H1 (cell line): ENCODE results near the gene BRCA1. TPM values are rescaled to one million over a fixed set of nuclear protein-coding genes. Genes with fewer than 3 reads are reported as not detected.

Experiments used
- CTCF ChIA-PET: fragments of 300-600 bp; sonication (Branson Sonifier 250); formaldehyde crosslinking; loops from one replicate; lab custom pipeline; 2021; ENCODE audit not compliant: partially characterized antibody; lab: Charles Lee
- POLR2A ChIA-PET: fragments of 300-600 bp; sonication (Branson Sonifier 250); formaldehyde crosslinking; loops from one replicate; lab custom pipeline; 2021; ENCODE audit warnings: inconsistent platforms; ENCODE audit not compliant: partially characterized antibody; lab: Charles Lee
- DNase-seq, 2 experiments: peaks; one replicate each; pipeline versions ENCODE4 v3.0.0 to v3.0.0-alpha.2; 2010 to 2022; ENCODE audit warnings: low spot score in 2 of 2, low read depth in 1 of 2, mixed read lengths in 1 of 2
- FAIRE-seq: peaks from 2 replicates; lab custom pipeline; 2011; peaks lifted over from hg19 to GRCh38; lab: Jason Lieb, UNC
- H2AFZ ChIP-seq: 2 replicates; pipeline ENCODE4 v1.8.1; 2012; ENCODE audit warnings: low read length, inconsistent platforms
- H2AK5ac ChIP-seq: 2 replicates; pipeline ENCODE4 v1.6.1; 2013; ENCODE audit warnings: low read depth, low read length
- H2BK120ac ChIP-seq: replicated peaks from 2 replicates; pipeline ENCODE3; 2013; ENCODE audit warnings: low read depth, low read length, inconsistent platforms
- H2BK12ac ChIP-seq: 2 replicates; pipeline ENCODE4 v1.6.1; 2013; ENCODE audit warnings: low read depth, low read length
- H2BK15ac ChIP-seq: 2 replicates; pipeline ENCODE4 v1.6.1; 2013; ENCODE audit warnings: low read length
- H2BK20ac ChIP-seq: 2 replicates; pipeline ENCODE4 v1.6.1; 2013; ENCODE audit warnings: low read length
- H2BK5ac ChIP-seq: 2 replicates; pipeline ENCODE4 v1.6.1; 2013; ENCODE audit warnings: low read depth, low read length
- H3K14ac ChIP-seq: 2 replicates; pipeline ENCODE4 v1.6.1; 2013; ENCODE audit warnings: inconsistent platforms; ENCODE audit not compliant: insufficient read length
- H3K18ac ChIP-seq: 2 replicates; pipeline ENCODE4 v1.6.1; 2013; ENCODE audit warnings: low read length; ENCODE audit errors: extremely low read depth
- H3K23ac ChIP-seq: 2 replicates; pipeline ENCODE4 v1.6.1; 2013; ENCODE audit warnings: inconsistent platforms; ENCODE audit not compliant: insufficient read length
- H3K23me2 ChIP-seq: 2 replicates; pipeline ENCODE4 v1.6.1; 2013; ENCODE audit warnings: low read depth, low read length
- H3K27ac ChIP-seq: 2 replicates; pipeline ENCODE4 v1.6.1; 2011; ENCODE audit warnings: low read depth, low read length, inconsistent platforms
- H3K27me3 ChIP-seq, 4 experiments: replicated peaks in 1 of 4; 1 replicate in 1 of 4; 2 replicates in 3 of 4; pipeline versions ENCODE4 v1.6.1 to v1.8.1; 2011 to 2013; ENCODE audit warnings: low read length in 3 of 4, mild to moderate bottlenecking in 3 of 4, inconsistent platforms in 2 of 4, mixed read lengths in 2 of 4, moderate library complexity in 1 of 4; ENCODE audit not compliant: control insufficient read depth in 3 of 4, insufficient read depth in 3 of 4; ENCODE audit errors: extremely low read depth in 1 of 4
- H3K36me3 ChIP-seq, 4 experiments: 2 replicates each; pipeline versions ENCODE4 v1.6.1 to v1.8.1; 2011 to 2013; ENCODE audit warnings: mild to moderate bottlenecking in 4 of 4, low read length in 3 of 4, moderate library complexity in 2 of 4, control low read depth in 1 of 4, inconsistent platforms in 1 of 4; ENCODE audit not compliant: insufficient read depth in 4 of 4, control insufficient read depth in 2 of 4
- H3K4ac ChIP-seq: replicated peaks from 2 replicates; pipeline ENCODE3; 2013; ENCODE audit warnings: low read length, low read depth, mixed read lengths, inconsistent platforms; ENCODE audit not compliant: insufficient read length
- H3K4me1 ChIP-seq, 4 experiments: replicated peaks in 1 of 4; 1 replicate in 1 of 4; 2 replicates in 3 of 4; pipeline versions ENCODE4 v1.6.1 to v1.8.1; 2011 to 2013; ENCODE audit warnings: low read length in 3 of 4, inconsistent platforms in 2 of 4, mixed read lengths in 1 of 4; ENCODE audit not compliant: insufficient read depth in 4 of 4, control insufficient read depth in 3 of 4
- H3K4me2 ChIP-seq, 2 experiments: 2 replicates each; pipeline versions ENCODE4 v1.6.1 to v1.8.1; 2011 to 2013; ENCODE audit warnings: low read depth in 2 of 2, low read length in 2 of 2, control low read depth in 1 of 2, inconsistent platforms in 1 of 2, mild to moderate bottlenecking in 1 of 2; ENCODE audit not compliant: insufficient read depth in 1 of 2
- H3K4me3 ChIP-seq, 4 experiments: fragments of 200-600, 300-600 bp in 1 of 4; sonication (generic), shearing (Covaris generic), sonication (Bioruptor Twin) in 1 of 4; 2 replicates each; pipeline versions ENCODE4 v1.5.1 to v1.8.1; 2011 to 2016; ENCODE audit warnings: low read length in 4 of 4, low read depth in 3 of 4, control low read depth in 2 of 4, inconsistent platforms in 2 of 4, mild to moderate bottlenecking in 2 of 4, mixed read lengths in 1 of 4, moderate library complexity in 1 of 4; ENCODE audit not compliant: insufficient read depth in 2 of 4; ENCODE audit errors: extremely low read depth in 1 of 4
- H3K56ac ChIP-seq: replicated peaks from 2 replicates; pipeline ENCODE3; 2013; ENCODE audit warnings: low read depth, mild to moderate bottlenecking, mixed read lengths, low read length, inconsistent platforms; ENCODE audit not compliant: insufficient read length
- H3K79me1 ChIP-seq: 2 replicates; pipeline ENCODE4 v1.6.1; 2013; ENCODE audit warnings: low read depth, low read length, control low read depth
- H3K79me2 ChIP-seq, 2 experiments: 2 replicates each; pipeline versions ENCODE4 v1.6.1 to v1.8.1; 2012 to 2013; ENCODE audit warnings: low read length in 2 of 2, mild to moderate bottlenecking in 2 of 2, inconsistent platforms in 1 of 2; ENCODE audit not compliant: insufficient read depth in 2 of 2, control insufficient read depth in 1 of 2
- H3K9ac ChIP-seq, 4 experiments: replicated peaks in 1 of 4; 1 replicate in 1 of 4; 2 replicates in 3 of 4; pipeline versions ENCODE4 v1.6.1 to v1.8.1; 2011 to 2013; ENCODE audit warnings: low read depth in 3 of 4, low read length in 3 of 4, control low read depth in 2 of 4, mild to moderate bottlenecking in 2 of 4, moderate library complexity in 2 of 4, inconsistent platforms in 1 of 4; ENCODE audit errors: extremely low read depth in 1 of 4
- H3K9me3 ChIP-seq, 2 experiments: 2 replicates each; pipeline versions ENCODE4 v1.6.1 to v1.8.1; 2012 to 2013; ENCODE audit warnings: mild to moderate bottlenecking in 2 of 2, moderate library complexity in 2 of 2, control low read depth in 1 of 2, inconsistent platforms in 1 of 2, low read depth in 1 of 2, low read length in 1 of 2, mixed read lengths in 1 of 2; ENCODE audit not compliant: insufficient read depth in 2 of 2
- H4K20me1 ChIP-seq, 2 experiments: replicated peaks in 1 of 2; 2 replicates each; pipeline versions ENCODE3 to v1.8.1; 2011 to 2013; ENCODE audit warnings: inconsistent platforms in 2 of 2, low read length in 2 of 2, mild to moderate bottlenecking in 1 of 2; ENCODE audit not compliant: insufficient read depth in 2 of 2, control insufficient read depth in 1 of 2
- H4K5ac ChIP-seq: 2 replicates; pipeline ENCODE4 v1.6.1; 2013; ENCODE audit warnings: low read length, low read depth, mixed read lengths, inconsistent platforms; ENCODE audit not compliant: insufficient read length
- H4K8ac ChIP-seq: 2 replicates; pipeline ENCODE4 v1.8.0; 2013; ENCODE audit warnings: mild to moderate bottlenecking, moderate library complexity, low read length, inconsistent platforms; ENCODE audit not compliant: insufficient read depth; ENCODE audit errors: extremely low read depth
- H4K91ac ChIP-seq: replicated peaks from 2 replicates; pipeline ENCODE3; 2013; ENCODE audit warnings: low read length, mixed read lengths, inconsistent platforms; ENCODE audit not compliant: insufficient read length
- CBX8 ChIP-seq: fragments of 300-800, 300-1000 bp; sonication (generic); IDR thresholded peaks from 2 replicates; pipeline ENCODE4 v1.7.1; 2016; ENCODE audit warnings: low read depth, low read length, borderline replicate concordance
- CHD2 ChIP-seq: IDR thresholded peaks from 2 replicates; pipeline ENCODE4 v1.6.1; 2012; ENCODE audit warnings: low read length, improper control_type of control experiment
- CTCF ChIP-seq, 3 experiments: IDR thresholded peaks; 1 replicate in 2 of 3; 2 replicates in 1 of 3; pipeline versions ENCODE4 v1.5.1 to v1.6.1; 2011; ENCODE audit warnings: low read length in 3 of 3, mild to moderate bottlenecking in 3 of 3, inconsistent platforms in 2 of 3, low read depth in 1 of 3, moderate library complexity in 1 of 3; ENCODE audit not compliant: insufficient read depth in 1 of 3; ENCODE audit errors: control extremely low read depth in 1 of 3
- RAD21 ChIP-seq, 2 experiments: IDR thresholded peaks in 1 of 2; conservative IDR thresholded peaks in 1 of 2; 2 replicates each; pipeline ENCODE4 v1.6.1; 2011; ENCODE audit warnings: low read depth in 2 of 2, low read length in 2 of 2, improper control_type of control experiment in 1 of 2, inconsistent platforms in 1 of 2, mild to moderate bottlenecking in 1 of 2, moderate library complexity in 1 of 2
- RFX5 ChIP-seq: IDR thresholded peaks from 2 replicates; pipeline ENCODE4 v1.6.1; 2011; ENCODE audit warnings: low read depth, low read length, improper control_type of control experiment, borderline replicate concordance
- SAP30 ChIP-seq: fragments of 300-600 bp; sonication (generic); IDR thresholded peaks from 2 replicates; pipeline ENCODE4 v1.7.1; 2012; ENCODE audit warnings: low read length, moderate library complexity, mild to moderate bottlenecking, inconsistent platforms; ENCODE audit not compliant: insufficient read depth, insufficient replicate concordance
- SIX5 ChIP-seq: IDR thresholded peaks from 2 replicates; pipeline ENCODE4 v1.6.1; 2011; ENCODE audit warnings: mild to moderate bottlenecking, low read depth, low read length
- SP4 ChIP-seq: IDR thresholded peaks from 2 replicates; pipeline ENCODE4 v1.6.1; 2012; ENCODE audit warnings: low read length, inconsistent platforms
- SRF ChIP-seq: IDR thresholded peaks from 2 replicates; pipeline ENCODE4 v1.6.1; 2011; ENCODE audit warnings: mild to moderate bottlenecking, low read depth, low read length, moderate library complexity
- TEAD4 ChIP-seq: IDR thresholded peaks from 2 replicates; pipeline ENCODE4 v1.6.1; 2012; ENCODE audit warnings: low read depth, low read length, inconsistent platforms, mixed read lengths
- WGBS, 2 experiments: shearing (Covaris generic) in 1 of 2; methylation state at CpG; one replicate each; pipeline versions ENCODE4 v1.1.6 to v1.1.7; 2013 to 2015; ENCODE audit warnings: low lambda C conversion rate in 2 of 2, mixed read lengths in 2 of 2, inconsistent platforms in 1 of 2, low coverage in 1 of 2, missing lambda C conversion rate in 1 of 2; ENCODE audit not compliant: insufficient replicate concordance in 2 of 2, insufficient coverage in 1 of 2, insufficient read length in 1 of 2; ENCODE audit errors: extremely low coverage in 1 of 2, missing lambda C conversion rate in 1 of 2; 5-methylcytosine and 5-hydroxymethylcytosine counted together
- polyA plus RNA-seq, 7 experiments: library from polyadenylated mRNA; depleted of rRNA in 3 of 7; stranded (reverse) in 5 of 7; unstranded in 2 of 7; fragments of >200 nt in 5 of 7; fragments of 200-250 nt in 2 of 7; gene quantifications; 1 replicate in 5 of 7; 2 replicates in 1 of 7; 4 replicates in 1 of 7; pipeline versions ENCODE4 v1.2.1 to v1.2.3, GENCODE V29; 2011 to 2013; ENCODE audit warnings: missing spikeins in 2 of 7, mixed read lengths in 2 of 7
- total RNA-seq: library from RNA; stranded (reverse); fragmentation: NEBNext Ultra II Directional; extraction: Animal tissue kit (Norgen Biotek cat#: 25700); gene quantifications from 2 replicates; pipeline ENCODE4 v1.2.1, GENCODE V29; 2021

BRCA1 gene
- total and polyA plus RNA-seq, 2 of the 8 experiments (the other 6 are each of a cell fraction or from before 2014, with no cell fraction given): 30.7 to 39.2 TPM

GRCh38 chr17:43020030-43020621 is 105.0 kb downstream of the BRCA1 start:
- no peak overlapping the region for H4K91ac ChIP-seq
- WGBS, 2 experiments: 78% methylated on average over 6 of the region's 6 CpGs; no CpG with 5 or more reads in 1 of the 2 experiments
- peaks cover 7 to 18% (median 10%) of the 10 kb centered on the region in 4 experiments for H3K4me1 ChIP-seq
- H2BK15ac ChIP-seq: no peak overlapping the region
- no peak overlapping the region for H2BK12ac ChIP-seq
- H3K4ac ChIP-seq: no peak overlapping the region
- no peak for TF ChIP-seq SP4
- no peak for TF ChIP-seq CTCF (IDR thresholded peaks at IDR 0.05; ENCODE audit: control extremely low read depth in 1 of 3, insufficient read depth in 1 of 3, low read depth in 1 of 3, low read length in 3 of 3)
- no peak for TF ChIP-seq SIX5
- TF ChIP-seq CHD2: no peak
- no peak for TF ChIP-seq RAD21 (IDR thresholded peaks at IDR 0.05 in 1 of 2, conservative IDR thresholded peaks at IDR 0.05 in 1 of 2; ENCODE audit: low read depth in 2 of 2, low read length in 2 of 2)
- TF ChIP-seq TEAD4: no peak
- no peak for TF ChIP-seq RFX5
- no peak for TF ChIP-seq SAP30
- TF ChIP-seq CBX8: no peak
- no peak for TF ChIP-seq SRF
- H3K36me3 ChIP-seq: peaks cover 6 to 34% (median 12%) of the 10 kb centered on the region in 4 experiments; a peak in 7 of 8 replicates
- DNase-seq: no peak
- H4K5ac ChIP-seq: no peak overlapping the region
- H4K8ac ChIP-seq: no peak overlapping the region
- no peak overlapping the region for H3K23ac ChIP-seq
- peak overlapping the region; percentile 61 to 86 for H3K4me2 ChIP-seq
- H3K4me3 ChIP-seq: peak overlapping the region in 2 of 4 experiments; percentile 1 to 97; a peak in 3 of 8 replicates
- H2BK120ac ChIP-seq: no peak overlapping the region
- H2BK5ac ChIP-seq: 0 out of 2 replicates have a peak overlapping the region, but pooled peaks have one; percentile 9
- H3K79me2 ChIP-seq: peaks cover 0 to 35% of the 10 kb centered on the region in 2 experiments; a peak in 3 of 4 replicates
- no peaks in the 10 kb centered on the region for H3K27me3 ChIP-seq
- CTCF ChIA-PET: interaction anchor here (0.6 to 1.0 kb wide), 2 partner anchors 105 to 290 kb away, joined by 3 read pairs; partner anchors contain the start of gene BRCA1
- peaks cover 10% of the 10 kb centered on the region in 2 experiments for H4K20me1 ChIP-seq
- no peak overlapping the region for H3K9ac ChIP-seq
- H3K23me2 ChIP-seq: peaks cover 11% of the 10 kb centered on the region; the same call in 1 of the 2 replicates
- H3K9me3 ChIP-seq: no peaks in the 10 kb centered on the region
- no peak overlapping the region for H2AK5ac ChIP-seq
- H2BK20ac ChIP-seq: no peak overlapping the region
- H3K14ac ChIP-seq: no peak overlapping the region
- H2AFZ ChIP-seq: no peak overlapping the region
- peaks cover 17% of the 10 kb centered on the region for H3K79me1 ChIP-seq
- POLR2A ChIA-PET: interaction anchor here (0.7 to 10.8 kb wide), 12 partner anchors 8 to 295 kb away, joined by 3 to 123 read pairs (median 4); partner anchors contain the start of genes IFI35, PTGES3L, RPL27 and RUNDC1
- H3K56ac ChIP-seq: no peak overlapping the region
- no peak overlapping the region for H3K27ac ChIP-seq
- FAIRE-seq: no peak
- H3K18ac ChIP-seq: no peak overlapping the region
